K562 (cell line): Measurements from ENCODE around the gene C13orf42. TPM values are rescaled to one million over a fixed set of nuclear protein-coding genes. Genes with fewer than 3 reads are reported as not detected.

ENCODE experiments used
- ATAC-seq: fragments of 200-7000 bp; cut with Tn5 transposase; 3 replicates; pipeline ENCODE4 v1.9.1; 2020; ENCODE audit warnings: moderate library complexity
- BruUV-seq: library from RNA; stranded (reverse); fragments of 400-500 nt; replicated peaks from 2 replicates; lab custom pipeline; 2021; lab: Mats Ljungman, UMichigan
- CTCF ChIA-PET: fragments of 300-600 bp; formaldehyde crosslinking; extraction: SDS; loops from one replicate; lab custom pipeline; 2021; ENCODE audit warnings: low intra/inter-chr PET ratio; lab: Yijun Ruan, JAX
- POLR2A ChIA-PET: fragments of 300-600, 350-650 bp; sonication (Branson Sonifier 250); formaldehyde crosslinking; extraction: SDS; loops from one replicate; lab custom pipeline; 2021; ENCODE audit warnings: antibody characterized with exemption, inconsistent platforms; lab: Yijun Ruan, JAX
- DNase-seq, 4 experiments: peaks; one replicate each; pipeline versions ENCODE4 v3.0.0 to v3.0.0-alpha.2; 2011 to 2018; ENCODE audit warnings: low spot score in 3 of 4, mixed read lengths in 3 of 4; ENCODE audit errors: extremely low read depth in 1 of 4
- FAIRE-seq: peaks from 2 replicates; lab custom pipeline; 2011; peaks lifted over from hg19 to GRCh38; lab: Jason Lieb, UNC
- H2AFZ ChIP-seq: 2 replicates; pipeline ENCODE4 v1.6.0; 2011; ENCODE audit warnings: low read depth, low read length, control low read depth, inconsistent platforms
- H3K27ac ChIP-seq: fragments of 200-600 bp; 3 replicates; pipeline ENCODE4 v1.8.0; 2011; ENCODE audit warnings: low read depth, mild to moderate bottlenecking, control low read depth, inconsistent platforms, low read length, moderate library complexity, mixed read lengths; ENCODE audit errors: extremely low read depth
- H3K27me3 ChIP-seq, 2 experiments: fragments of 300-600 bp in 1 of 2; 2 replicates in 1 of 2; 3 replicates in 1 of 2; pipeline versions ENCODE4 v1.6.0 to v1.8.0; 2011; ENCODE audit warnings: inconsistent platforms in 2 of 2, low read length in 2 of 2, mild to moderate bottlenecking in 1 of 2, mixed read lengths in 1 of 2, moderate library complexity in 1 of 2; ENCODE audit not compliant: control insufficient read depth in 2 of 2, insufficient read depth in 2 of 2
- H3K36me3 ChIP-seq: fragments of 300-600 bp; 3 replicates; pipeline ENCODE4 v1.8.0; 2011; ENCODE audit warnings: mild to moderate bottlenecking, low read length, inconsistent platforms; ENCODE audit not compliant: control insufficient read depth, insufficient read depth
- H3K4me1 ChIP-seq, 2 experiments: fragments of 200-600 bp in 1 of 2; replicated peaks in 1 of 2; 2 replicates in 1 of 2; 3 replicates in 1 of 2; pipeline versions ENCODE4 v1.5.1 to v1.8.0; 2011; ENCODE audit warnings: inconsistent platforms in 2 of 2, low read length in 2 of 2, mild to moderate bottlenecking in 1 of 2, mixed read lengths in 1 of 2, moderate library complexity in 1 of 2; ENCODE audit not compliant: control insufficient read depth in 2 of 2, insufficient read depth in 2 of 2
- H3K4me2 ChIP-seq: 2 replicates; pipeline ENCODE4 v1.6.1; 2011; ENCODE audit warnings: low read length, control low read depth, inconsistent platforms, mixed read lengths; ENCODE audit not compliant: insufficient read depth
- H3K4me3 ChIP-seq: fragments of 200-600 bp; sonication (generic), shearing (Covaris generic); 2 replicates; pipeline ENCODE4 v1.5.1; 2016; ENCODE audit warnings: control low read depth, inconsistent platforms
- H3K79me2 ChIP-seq: fragments of 200-600 bp; 3 replicates; pipeline ENCODE4 v1.8.0; 2011; ENCODE audit warnings: low read length, inconsistent platforms; ENCODE audit not compliant: control insufficient read depth, insufficient read depth
- H3K9ac ChIP-seq, 2 experiments: 2 replicates each; pipeline versions ENCODE4 v1.6.0 to v1.6.1; 2011; ENCODE audit warnings: low read depth in 2 of 2, low read length in 2 of 2, control low read depth in 1 of 2, inconsistent platforms in 1 of 2, mild to moderate bottlenecking in 1 of 2, mixed read lengths in 1 of 2; ENCODE audit not compliant: insufficient read depth in 1 of 2
- H3K9me1 ChIP-seq: one replicate; pipeline ENCODE4 v1.6.0; 2011; ENCODE audit warnings: inconsistent platforms, mild to moderate bottlenecking, low read length, moderate library complexity; ENCODE audit not compliant: control insufficient read depth, insufficient read depth
- H3K9me3 ChIP-seq: replicated peaks from 2 replicates; pipeline ENCODE4 v1.5.1; 2011; ENCODE audit warnings: low read depth, low read length, inconsistent platforms; ENCODE audit not compliant: control insufficient read depth, insufficient read depth
- H4K20me1 ChIP-seq: replicated peaks from 2 replicates; pipeline ENCODE4 v1.6.1; 2011; ENCODE audit warnings: low read length, inconsistent platforms, mixed read lengths; ENCODE audit not compliant: control insufficient read depth, insufficient read depth
- CSDE1 ChIP-seq, 2 experiments: fragments of 450-650 bp; IDR thresholded peaks; 2 replicates each; pipeline ENCODE4 v1.6.1; 2016; ENCODE audit warnings: mild to moderate bottlenecking in 1 of 2
- E4F1 ChIP-seq: fragments of 250-450 bp; sonication (Bioruptor Pico); IDR thresholded peaks from 2 replicates; pipeline ENCODE4 v1.5.0; 2021; ENCODE audit warnings: mild to moderate bottlenecking, borderline replicate concordance
- MCM3 ChIP-seq: fragments of 450-650 bp; IDR thresholded peaks from 2 replicates; pipeline ENCODE4 v1.6.1; 2016
- NBN ChIP-seq: fragments of 450-650 bp; IDR thresholded peaks from 2 replicates; pipeline ENCODE4 v1.6.1; 2016; ENCODE audit warnings: low read depth, mild to moderate bottlenecking
- SNRNP70 ChIP-seq: fragments of 200-400 bp; formaldehyde crosslinking; optimal IDR thresholded peaks from 2 replicates; pipeline ENCODE3; 2017; ENCODE audit warnings: low read depth, low read length
- SP2 ChIP-seq: IDR thresholded peaks from 2 replicates; pipeline ENCODE4 v1.6.1; 2011; ENCODE audit warnings: mild to moderate bottlenecking, low read depth, low read length, moderate library complexity; ENCODE audit not compliant: poor library complexity, severe bottlenecking; ENCODE audit errors: extremely low read depth
- STAG1 ChIP-seq: sonication (generic); formaldehyde crosslinking; IDR thresholded peaks from 2 replicates; pipeline ENCODE4 v1.5.0; 2020; ENCODE audit warnings: missing genetic modification reagents, borderline replicate concordance
- TARDBP ChIP-seq: fragments of 450-650 bp; IDR thresholded peaks from 2 replicates; pipeline ENCODE4 v1.6.1; 2016
- ZFP36 ChIP-seq: fragments of 150-350 bp; IDR thresholded peaks from 2 replicates; pipeline ENCODE4 v1.6.1; 2018; ENCODE audit warnings: low read length, low read depth; ENCODE audit not compliant: partially characterized antibody
- ZNF609 ChIP-seq: sonication (generic); formaldehyde crosslinking; IDR thresholded peaks from 2 replicates; pipeline ENCODE4 v1.8.1; 2023; ENCODE audit warnings: missing genetic modification reagents, mild to moderate bottlenecking, borderline replicate concordance
- ZNF77 ChIP-seq: fragments of 250-450 bp; sonication (Bioruptor Pico); IDR thresholded peaks from 2 replicates; pipeline ENCODE4 v1.5.0; 2020
- WGBS: fragments of 100-300 bp; shearing (Covaris generic); methylation state at CpG from one replicate; pipeline ENCODE4 v1.1.6; 2016; ENCODE audit warnings: low coverage, mixed read lengths; ENCODE audit not compliant: insufficient coverage; ENCODE audit errors: missing lambda C conversion rate; 5-methylcytosine and 5-hydroxymethylcytosine counted together
- in situ Hi-C: fragments of 300-500 bp; cut with MboI; formaldehyde crosslinking; loops from 4 replicates; pipeline ENCODE4 v1.15.0; 2018; ENCODE audit warnings: inconsistent platforms, mixed read lengths
- intact Hi-C: fragments of 100-400 bp; cut with micrococcal nuclease; formaldehyde crosslinking; loops from 2 replicates; pipeline ENCODE4 v1.14.2; 2022
- polyA plus RNA-seq, 8 experiments: library from polyadenylated mRNA; depleted of rRNA in 4 of 8; stranded (reverse) in 5 of 8; unstranded in 3 of 8; fragments of >200 nt; fragmentation: Nextera tagmentation in 2 of 8; fragmentation: Illumina TruSeq in 1 of 8; extraction: Ambion mirVana in 2 of 8; extraction: Trizol in 1 of 8; gene quantifications; 2 replicates each; pipeline versions ENCODE4 v1.2.1 to v1.2.3, GENCODE V29; 2011 to 2014; ENCODE audit warnings: inconsistent platforms in 1 of 8, missing spikeins in 1 of 8
- total RNA-seq, 7 experiments: library from RNA; depleted of rRNA in 6 of 7; stranded (reverse); fragments of >200 nt in 6 of 7; fragmentation: Illumina TruSeq in 2 of 7; extraction: Trizol in 2 of 7; gene quantifications; 2 replicates each; pipeline versions ENCODE4 v1.2.1 to v1.2.3, GENCODE V29; 2011 to 2021; ENCODE audit warnings: low replicate concordance in 1 of 7
- TF ChIP-seq, protein P1 (sequence below): sonication (generic); formaldehyde crosslinking; IDR thresholded peaks from 2 replicates; pipeline ENCODE4 v1.8.0; 2022; ENCODE audit warnings: mild to moderate bottlenecking, missing genetic modification reagents, borderline replicate concordance
- TF ChIP-seq, protein P2 (sequence below), 2 experiments: fragments of 450-650 bp in 1 of 2; sonication (generic) in 1 of 2; formaldehyde crosslinking; conservative IDR thresholded peaks; 2 replicates each; pipeline versions ENCODE4 v1.4.0 to v1.8.1; 2020 to 2022; ENCODE audit warnings: mild to moderate bottlenecking in 1 of 2, missing genetic modification reagents in 1 of 2

C13orf42 gene
- total and polyA plus RNA-seq, 9 of the 15 experiments (the other 6 are each of a cell fraction or from before 2014, with no cell fraction given), result 0.18 TPM; not detected in 8

DNA sequence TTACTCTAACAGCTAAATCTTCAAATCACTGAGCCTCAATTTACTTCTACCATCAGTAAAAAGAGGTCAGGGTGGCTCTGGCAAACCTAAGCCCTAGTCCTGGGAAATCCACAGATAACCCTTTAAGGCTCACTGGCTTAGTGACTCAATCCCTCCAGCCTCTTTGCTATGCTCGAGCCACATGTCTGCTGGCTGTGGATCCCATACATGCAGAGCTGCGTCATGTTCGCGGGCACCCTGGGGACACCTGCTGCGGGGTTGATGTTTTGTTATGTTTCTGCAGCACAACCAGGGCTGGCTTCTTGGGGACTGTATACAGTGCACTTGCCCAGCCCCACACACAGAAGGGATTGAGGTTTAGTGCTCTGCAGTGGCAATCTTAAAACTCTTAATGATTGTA is 41.6 kb upstream of the C13orf42 start:
- Histone ChIP-seq H2AFZ (no peak overlapping the region), H3K79me2 (no peaks in the 10 kb centered on the region), H3K4me3 (no peak overlapping the region), H3K36me3 (no peaks in the 10 kb centered on the region), H3K4me2 (no peak overlapping the region), H3K27me3 (peaks cover 4 to 13% of the 10 kb centered on the region in 2 experiments; a peak in 3 of 5 replicates), H3K9me3 (no peaks in the 10 kb centered on the region), H3K9ac (no peak overlapping the region), H3K27ac (no peak overlapping the region), H4K20me1 (no peaks in the 10 kb centered on the region), H3K9me1 (no peaks in the 10 kb centered on the region), H3K4me1 (peaks cover 0 to 6% of the 10 kb centered on the region in 2 experiments; a peak in 3 of 5 replicates)
- POLR2A ChIA-PET, result no interaction called here
- no TSS peak for BruUV-seq
- CTCF ChIA-PET, result no interaction called here
- WGBS, result 0% methylated on average over 5 of the region's 5 CpGs
- intact Hi-C loops (no loop called here), in situ Hi-C loops (no loop called here)
- DNase-seq (no peak), ATAC-seq (no peak), FAIRE-seq (no peak)
- TF ChIP-seq ZNF609 (no peak), E4F1 (CRISPR knock-in tag) (no peak), SP2 (no peak), NBN (no peak), CSDE1 (IDR thresholded peaks at IDR 0.05) (no peak), ZNF77 (no peak), ZFP36 (no peak), TARDBP (no peak), SNRNP70 (no peak), STAG1 (no peak), MCM3 (no peak)
- TF ChIP-seq, protein P1, sequence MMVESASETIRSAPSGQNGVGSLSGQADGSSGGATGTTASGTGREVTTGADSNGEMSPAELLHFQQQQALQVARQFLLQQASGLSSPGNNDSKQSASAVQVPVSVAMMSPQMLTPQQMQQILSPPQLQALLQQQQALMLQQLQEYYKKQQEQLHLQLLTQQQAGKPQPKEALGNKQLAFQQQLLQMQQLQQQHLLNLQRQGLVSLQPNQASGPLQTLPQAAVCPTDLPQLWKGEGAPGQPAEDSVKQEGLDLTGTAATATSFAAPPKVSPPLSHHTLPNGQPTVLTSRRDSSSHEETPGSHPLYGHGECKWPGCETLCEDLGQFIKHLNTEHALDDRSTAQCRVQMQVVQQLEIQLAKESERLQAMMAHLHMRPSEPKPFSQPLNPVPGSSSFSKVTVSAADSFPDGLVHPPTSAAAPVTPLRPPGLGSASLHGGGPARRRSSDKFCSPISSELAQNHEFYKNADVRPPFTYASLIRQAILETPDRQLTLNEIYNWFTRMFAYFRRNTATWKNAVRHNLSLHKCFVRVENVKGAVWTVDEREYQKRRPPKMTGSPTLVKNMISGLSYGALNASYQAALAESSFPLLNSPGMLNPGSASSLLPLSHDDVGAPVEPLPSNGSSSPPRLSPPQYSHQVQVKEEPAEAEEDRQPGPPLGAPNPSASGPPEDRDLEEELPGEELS, result no peak
- TF ChIP-seq, protein P2, sequence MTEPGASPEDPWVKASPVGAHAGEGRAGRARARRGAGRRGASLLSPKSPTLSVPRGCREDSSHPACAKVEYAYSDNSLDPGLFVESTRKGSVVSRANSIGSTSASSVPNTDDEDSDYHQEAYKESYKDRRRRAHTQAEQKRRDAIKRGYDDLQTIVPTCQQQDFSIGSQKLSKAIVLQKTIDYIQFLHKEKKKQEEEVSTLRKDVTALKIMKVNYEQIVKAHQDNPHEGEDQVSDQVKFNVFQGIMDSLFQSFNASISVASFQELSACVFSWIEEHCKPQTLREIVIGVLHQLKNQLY (CRISPR knock-in tag; conservative IDR thresholded peaks at IDR 0.05), result no peak
